ENCODE data around the gene NHLRC3. TPM values are rescaled to one million over a fixed set of nuclear protein-coding genes. Genes with fewer than 3 reads are reported as not detected.

NHLRC3 gene
- total RNA-seq, 2 experiments from 2014 or later = 25.5 to 25.9 TPM

GRCh38 chr13:39025433-39025839 lies 12.8 kb upstream of the NHLRC3 start:
- POLR2A ChIA-PET = interaction anchor here (4.3 kb wide), 1 partner anchor 12 kb away, joined by 19 read pairs; the partner anchor contains the start of genes NHLRC3 and PROSER1
- Mint-ChIP-seq H3K4me3 (no peak overlapping the region), H3K9me3 (no peaks in the 10 kb centered on the region), H3K4me1 (no peaks in the 10 kb centered on the region), H3K27me3 (no peaks in the 10 kb centered on the region), H3K36me3 (ENCODE audit: low read depth) (peaks cover 60% of the 10 kb centered on the region), H3K27ac (no peak overlapping the region)
- CTCF ChIA-PET = no interaction called here
- no peak for DNase-seq

GRCh38 chr13:39032150-39032549 lies 6.1 kb upstream of the NHLRC3 start:
- CTCF ChIA-PET = interaction anchor here (0.9 to 1.4 kb wide), 3 partner anchors 10 to 16 kb away, joined by 4 to 5 read pairs (median 5); no protein-coding TSS in a partner anchor
- H3K9me3 Mint-ChIP-seq = no peaks in the 10 kb centered on the region
- H3K36me3 Mint-ChIP-seq (ENCODE audit: low read depth) = peaks cover 23% of the 10 kb centered on the region
- no peak overlapping the region for H3K4me3 Mint-ChIP-seq
- no peak overlapping the region for H3K27ac Mint-ChIP-seq
- no peaks in the 10 kb centered on the region for H3K27me3 Mint-ChIP-seq
- DNase-seq = no peak
- POLR2A ChIA-PET = no interaction called here
- H3K4me1 Mint-ChIP-seq = peaks cover 29% of the 10 kb centered on the region

- ChIA-PET POLR2A (no interaction called here), CTCF (no interaction called here)
- H3K4me3 Mint-ChIP-seq = no peak overlapping the region
- H3K27me3 Mint-ChIP-seq = no peaks in the 10 kb centered on the region
- H3K36me3 Mint-ChIP-seq (ENCODE audit: low read depth) = peaks cover 16% of the 10 kb centered on the region
- DNase-seq = no peak
- no peak overlapping the region for H3K27ac Mint-ChIP-seq
- H3K9me3 Mint-ChIP-seq = no peaks in the 10 kb centered on the region
- peaks cover 34% of the 10 kb centered on the region for H3K4me1 Mint-ChIP-seq
Measured at GRCh38 chr13:39034085-39034484, 4.2 kb upstream of the NHLRC3 start.

- ChIA-PET POLR2A (interaction anchor here (1.6 to 4.1 kb wide), 2 partner anchors 11 to 18 kb away, joined by 3 to 28 read pairs; no protein-coding TSS in a partner anchor), CTCF (interaction anchor here (1.2 to 3.9 kb wide), 2 partner anchors 18 to 227 kb away, joined by 3 to 18 read pairs; no protein-coding TSS in a partner anchor)
- Mint-ChIP-seq H3K36me3 (ENCODE audit: low read depth) (peaks cover 16% of the 10 kb centered on the region), H3K4me1 (peaks cover 43% of the 10 kb centered on the region), H3K4me3 (peak overlapping the region; percentile 87), H3K27ac (no peak overlapping the region), H3K9me3 (no peaks in the 10 kb centered on the region), H3K27me3 (no peaks in the 10 kb centered on the region)
- no peak for DNase-seq
Measured at GRCh38 chr13:39035204-39035603, 3.1 kb upstream of the NHLRC3 start.

GRCh38 chr13:39035799-39036198 lies 2.5 kb upstream of the NHLRC3 start:
- no peak for DNase-seq
- ChIA-PET POLR2A (interaction anchor here (1.6 to 4.1 kb wide), 4 partner anchors 9 to 18 kb away, joined by 3 to 28 read pairs (median 18); no protein-coding TSS in a partner anchor), CTCF (interaction anchor here (1.8 to 3.9 kb wide), 2 partner anchors 9 to 19 kb away, joined by 4 to 18 read pairs; no protein-coding TSS in a partner anchor)
- H3K36me3 Mint-ChIP-seq (ENCODE audit: low read depth) = peaks cover 18% of the 10 kb centered on the region
- peak overlapping the region; percentile 87 for H3K4me3 Mint-ChIP-seq
- no peaks in the 10 kb centered on the region for H3K9me3 Mint-ChIP-seq
- peak overlapping the region; percentile 8 for H3K27ac Mint-ChIP-seq
- peaks cover 49% of the 10 kb centered on the region for H3K4me1 Mint-ChIP-seq
- no peaks in the 10 kb centered on the region for H3K27me3 Mint-ChIP-seq

GRCh38 chr13:39036212-39036611 lies 2.0 kb upstream of the NHLRC3 start:
- Mint-ChIP-seq H3K27me3 (no peaks in the 10 kb centered on the region), H3K4me1 (peaks cover 51% of the 10 kb centered on the region), H3K9me3 (no peaks in the 10 kb centered on the region), H3K36me3 (ENCODE audit: low read depth) (peaks cover 20% of the 10 kb centered on the region), H3K4me3 (peak overlapping the region; percentile 87), H3K27ac (peak overlapping the region; percentile 82)
- peak; percentile 22 for DNase-seq
- POLR2A ChIA-PET = interaction anchor here (2.7 to 4.1 kb wide), 3 partner anchors 9 to 19 kb away, joined by 16 to 28 read pairs (median 19); no protein-coding TSS in a partner anchor
- CTCF ChIA-PET = interaction anchor here (1.8 to 3.9 kb wide), 2 partner anchors 9 to 19 kb away, joined by 4 to 18 read pairs; no protein-coding TSS in a partner anchor

- H3K4me3 Mint-ChIP-seq = peak overlapping the region; percentile 87
- H3K36me3 Mint-ChIP-seq (ENCODE audit: low read depth) = peaks cover 18% of the 10 kb centered on the region
- peaks cover 52% of the 10 kb centered on the region for H3K4me1 Mint-ChIP-seq
- H3K27ac Mint-ChIP-seq = peak overlapping the region; percentile 93
- CTCF ChIA-PET = interaction anchor here (0.8 to 3.9 kb wide), 5 partner anchors 10 to 575 kb away, joined by 3 to 18 read pairs (median 3); no protein-coding TSS in a partner anchor
- H3K27me3 Mint-ChIP-seq = no peaks in the 10 kb centered on the region
- POLR2A ChIA-PET = interaction anchor here (0.8 to 4.1 kb wide), 10 partner anchors 11 to 1628 kb away, joined by 3 to 28 read pairs (median 8); partner anchors contain the start of genes COG6 and UFM1
- DNase-seq = no peak
- H3K9me3 Mint-ChIP-seq = no peaks in the 10 kb centered on the region
Measured at GRCh38 chr13:39037410-39037879, 811 bp upstream of the NHLRC3 start.

- H3K27me3 Mint-ChIP-seq = no peaks in the 10 kb centered on the region
- H3K9me3 Mint-ChIP-seq = no peaks in the 10 kb centered on the region
- POLR2A ChIA-PET = interaction anchor here (0.6 to 4.1 kb wide), 10 partner anchors 9 to 1874 kb away, joined by 3 to 28 read pairs (median 7); partner anchors contain the start of gene UFM1
- CTCF ChIA-PET = interaction anchor here (0.8 to 3.9 kb wide), 4 partner anchors 10 to 639 kb away, joined by 3 to 18 read pairs (median 3); no protein-coding TSS in a partner anchor
- DNase-seq = peak; percentile 73
- peak overlapping the region; percentile 87 for H3K4me3 Mint-ChIP-seq
- peaks cover 55% of the 10 kb centered on the region for H3K4me1 Mint-ChIP-seq
- H3K27ac Mint-ChIP-seq = peak overlapping the region; percentile 93
- H3K36me3 Mint-ChIP-seq (ENCODE audit: low read depth) = peaks cover 18% of the 10 kb centered on the region
Measured at GRCh38 chr13:39038569-39039030, 344 bp downstream of the NHLRC3 start.

- H3K27me3 Mint-ChIP-seq = no peaks in the 10 kb centered on the region
- POLR2A ChIA-PET = interaction anchor here (0.6 to 4.1 kb wide), 8 partner anchors 9 to 1873 kb away, joined by 3 to 28 read pairs (median 7); no protein-coding TSS in a partner anchor
- no peak for DNase-seq
- H3K27ac Mint-ChIP-seq = peak overlapping the region; percentile 93
- H3K36me3 Mint-ChIP-seq (ENCODE audit: low read depth) = peaks cover 22% of the 10 kb centered on the region
- H3K4me1 Mint-ChIP-seq = peaks cover 51% of the 10 kb centered on the region
- peak overlapping the region; percentile 87 for H3K4me3 Mint-ChIP-seq
- CTCF ChIA-PET = interaction anchor here (1.1 to 3.9 kb wide), 2 partner anchors 22 to 638 kb away, joined by 3 to 18 read pairs; no protein-coding TSS in a partner anchor
- H3K9me3 Mint-ChIP-seq = no peaks in the 10 kb centered on the region
Measured at GRCh38 chr13:39039041-39039440, 785 bp downstream of the NHLRC3 start.

GRCh38 chr13:39040206-39040605 lies 1.9 kb downstream of the NHLRC3 start:
- ChIA-PET CTCF (no interaction called here), POLR2A (no interaction called here)
- no peaks in the 10 kb centered on the region for H3K9me3 Mint-ChIP-seq
- H3K27me3 Mint-ChIP-seq = no peaks in the 10 kb centered on the region
- H3K4me1 Mint-ChIP-seq = peaks cover 40% of the 10 kb centered on the region
- DNase-seq = no peak
- peaks cover 33% of the 10 kb centered on the region for H3K36me3 Mint-ChIP-seq (ENCODE audit: low read depth)
- peak overlapping the region; percentile 30 for H3K4me3 Mint-ChIP-seq
- no peak overlapping the region for H3K27ac Mint-ChIP-seq

- Mint-ChIP-seq H3K27me3 (no peaks in the 10 kb centered on the region), H3K27ac (no peak overlapping the region), H3K4me1 (peaks cover 21% of the 10 kb centered on the region), H3K9me3 (no peaks in the 10 kb centered on the region), H3K36me3 (ENCODE audit: low read depth) (peaks cover 45% of the 10 kb centered on the region), H3K4me3 (no peak overlapping the region)
- POLR2A ChIA-PET = no interaction called here
- DNase-seq = no peak
- CTCF ChIA-PET = no interaction called here
Measured at GRCh38 chr13:39044536-39044935, 6.3 kb downstream of the NHLRC3 start.

- Mint-ChIP-seq H3K36me3 (ENCODE audit: low read depth) (peaks cover 40% of the 10 kb centered on the region), H3K4me3 (no peak overlapping the region), H3K4me1 (peaks cover 4% of the 10 kb centered on the region), H3K9me3 (no peaks in the 10 kb centered on the region), H3K27ac (no peak overlapping the region), H3K27me3 (no peaks in the 10 kb centered on the region)
- POLR2A ChIA-PET = interaction anchor here (1.9 kb wide), 1 partner anchor 9 kb away, joined by 12 read pairs; the partner anchor contains the start of genes NHLRC3 and PROSER1
- CTCF ChIA-PET = interaction anchor here (0.8 to 1.6 kb wide), 2 partner anchors 10 to 565 kb away, joined by 3 to 4 read pairs; partner anchors contain the start of gene PROSER1
- no peak for DNase-seq
Measured at GRCh38 chr13:39047560-39047959, 9.3 kb downstream of the NHLRC3 start.

GRCh38 chr13:39048806-39049205 lies 10.6 kb downstream of the NHLRC3 start:
- no peaks in the 10 kb centered on the region for H3K9me3 Mint-ChIP-seq
- H3K4me1 Mint-ChIP-seq = no peaks in the 10 kb centered on the region
- H3K27me3 Mint-ChIP-seq = no peaks in the 10 kb centered on the region
- peaks cover 35% of the 10 kb centered on the region for H3K36me3 Mint-ChIP-seq (ENCODE audit: low read depth)
- DNase-seq = no peak
- ChIA-PET CTCF (interaction anchor here (0.8 to 1.3 kb wide), 5 partner anchors 11 to 567 kb away, joined by 3 to 5 read pairs (median 3); partner anchors contain the start of genes NHLRC3 and PROSER1), POLR2A (interaction anchor here (1.9 kb wide), 1 partner anchor 11 kb away, joined by 12 read pairs; the partner anchor contains the start of genes NHLRC3 and PROSER1)
- no peak overlapping the region for H3K4me3 Mint-ChIP-seq
- no peak overlapping the region for H3K27ac Mint-ChIP-seq
